ENCODE results near the gene SEC24C. TPM values are rescaled to one million over a fixed set of nuclear protein-coding genes. Genes with fewer than 3 reads are reported as not detected.

The SEC24C gene
- polyA plus RNA-seq, 1 of the 3 experiments (the other 2 are of a cell fraction), result 73.6 TPM

DNA sequence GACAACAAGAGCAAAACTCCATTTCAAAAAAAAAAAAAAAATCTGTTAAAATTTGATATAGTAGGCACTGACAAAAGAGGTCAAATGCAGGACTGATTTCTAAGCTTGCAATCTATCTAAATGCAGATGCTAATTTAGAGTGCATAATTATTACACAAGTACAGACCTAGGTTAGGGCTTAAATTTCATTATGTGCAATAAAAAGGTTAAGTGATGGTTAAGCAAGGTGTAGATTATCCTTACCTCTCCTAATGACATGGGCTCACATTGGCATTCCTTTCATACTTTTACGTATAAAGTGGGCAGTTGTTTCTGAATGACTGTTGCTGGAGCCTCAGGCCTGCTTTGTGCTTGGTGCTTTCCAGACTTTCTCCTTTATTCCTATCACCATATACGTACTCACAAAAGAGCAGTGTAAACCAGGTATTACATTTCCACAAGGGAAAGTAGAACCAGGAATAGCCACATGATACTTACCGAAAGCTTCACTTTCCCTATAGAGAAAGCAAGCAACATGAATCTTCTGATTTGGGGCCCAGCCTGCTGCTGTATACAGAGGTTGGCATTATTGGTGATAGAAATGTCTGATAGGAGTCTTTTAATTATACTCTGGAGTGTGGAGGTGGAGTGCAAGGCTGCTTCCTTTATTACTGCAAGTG, 35.5 kb downstream of the SEC24C start (continued):
- TF ChIP-seq YY1 (IDR thresholded peaks at IDR 0.05; ENCODE audit: low read depth) (no peak), SMC3 (IDR thresholded peaks at IDR 0.05; ENCODE audit: low read depth, low read length) (no peak)

DNA sequence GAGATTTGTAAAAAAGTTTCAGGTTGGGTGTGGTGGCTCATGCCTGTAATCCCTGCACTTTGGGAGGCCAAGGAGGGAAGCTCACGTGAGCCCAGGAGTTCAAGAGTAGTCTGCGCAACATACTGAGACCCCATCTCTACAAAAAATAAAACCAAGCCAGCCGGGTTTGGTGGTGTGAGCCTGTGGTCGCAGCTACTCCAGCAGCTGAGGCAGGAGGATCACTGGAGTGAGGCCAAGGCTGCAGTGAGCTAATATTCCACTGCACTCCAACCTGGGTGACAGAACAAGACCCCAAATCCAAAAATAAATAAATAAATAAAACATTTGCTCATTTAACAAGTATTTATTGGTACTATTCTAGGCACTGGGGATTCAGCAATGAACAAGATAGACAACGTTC, 36.1 kb downstream of the SEC24C start:
- DNase-seq, result no peak
- Histone ChIP-seq H3K27me3 (ENCODE audit: insufficient read depth) (no peaks in the 10 kb centered on the region), H3K9ac (peak overlapping the region; percentile 80; the same call in 1 of the 2 replicates), H3K4me1 (ENCODE audit: control insufficient read depth in 1 of 2, insufficient read depth in 2 of 2, low read depth in 1 of 2, low read length in 1 of 2) (peaks cover 6 to 14% of the 10 kb centered on the region in 2 experiments; a peak in 3 of 4 replicates), H4K20me1 (ENCODE audit: insufficient read depth) (peaks cover 2% of the 10 kb centered on the region; the same call in 1 of the 2 replicates), H3K27ac (ENCODE audit: low read depth in 2 of 2, low read length in 1 of 2) (no peak overlapping the region), H3K4me2 (peak overlapping the region; percentile 67), H3K4me3 (ENCODE audit: low read depth in 2 of 2, low read length in 1 of 2) (peak overlapping the region in 1 of 2 experiments; percentile 63; a peak in 1 of 4 replicates), H3K9me2 (no peaks in the 10 kb centered on the region), H3K9me3 (no peaks in the 10 kb centered on the region), H3K36me3 (replicated peaks in 1 of 2; ENCODE audit: control insufficient read depth in 1 of 2, insufficient read depth in 2 of 2, low read length in 1 of 2) (peaks cover 17 to 29% of the 10 kb centered on the region in 2 experiments), H2AFZ (ENCODE audit: low read depth) (no peak overlapping the region), H3K79me2 (ENCODE audit: insufficient read depth) (peaks cover 91% of the 10 kb centered on the region), H3F3A (replicated peaks; ENCODE audit: insufficient read depth) (peaks cover 16% of the 10 kb centered on the region)
- ChIA-PET CTCF (interaction anchor here (1.3 to 1.5 kb wide), 2 partner anchors 10 to 15 kb away, joined by 3 to 5 read pairs; no protein-coding TSS in a partner anchor), POLR2A (no interaction called here)
- WGBS (ENCODE audit: low lambda C conversion rate), result 84% methylated on average over 5 of the region's 5 CpGs
- TF ChIP-seq, protein P1, sequence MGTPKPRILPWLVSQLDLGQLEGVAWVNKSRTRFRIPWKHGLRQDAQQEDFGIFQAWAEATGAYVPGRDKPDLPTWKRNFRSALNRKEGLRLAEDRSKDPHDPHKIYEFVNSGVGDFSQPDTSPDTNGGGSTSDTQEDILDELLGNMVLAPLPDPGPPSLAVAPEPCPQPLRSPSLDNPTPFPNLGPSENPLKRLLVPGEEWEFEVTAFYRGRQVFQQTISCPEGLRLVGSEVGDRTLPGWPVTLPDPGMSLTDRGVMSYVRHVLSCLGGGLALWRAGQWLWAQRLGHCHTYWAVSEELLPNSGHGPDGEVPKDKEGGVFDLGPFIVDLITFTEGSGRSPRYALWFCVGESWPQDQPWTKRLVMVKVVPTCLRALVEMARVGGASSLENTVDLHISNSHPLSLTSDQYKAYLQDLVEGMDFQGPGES (IDR thresholded peaks at IDR 0.05; ENCODE audit: low read depth, low read length), result no peak
- TF ChIP-seq RFX5 (IDR thresholded peaks at IDR 0.05; ENCODE audit: low read length), result no peak
- no peak for TF ChIP-seq RCOR1 (IDR thresholded peaks at IDR 0.05; ENCODE audit: low read length)
- TF ChIP-seq FOXM1 (IDR thresholded peaks at IDR 0.05; ENCODE audit: low read depth), result no peak
- TF ChIP-seq SIN3A (IDR thresholded peaks at IDR 0.05; ENCODE audit: borderline replicate concordance, low read depth, low read length), result no peak
- TF ChIP-seq, protein P2, sequence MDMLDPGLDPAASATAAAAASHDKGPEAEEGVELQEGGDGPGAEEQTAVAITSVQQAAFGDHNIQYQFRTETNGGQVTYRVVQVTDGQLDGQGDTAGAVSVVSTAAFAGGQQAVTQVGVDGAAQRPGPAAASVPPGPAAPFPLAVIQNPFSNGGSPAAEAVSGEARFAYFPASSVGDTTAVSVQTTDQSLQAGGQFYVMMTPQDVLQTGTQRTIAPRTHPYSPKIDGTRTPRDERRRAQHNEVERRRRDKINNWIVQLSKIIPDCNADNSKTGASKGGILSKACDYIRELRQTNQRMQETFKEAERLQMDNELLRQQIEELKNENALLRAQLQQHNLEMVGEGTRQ (IDR thresholded peaks at IDR 0.05; ENCODE audit: borderline replicate concordance, low read depth, low read length), result no peak
- TF ChIP-seq POLR2AphosphoS5 (IDR thresholded peaks at IDR 0.05; ENCODE audit: low read depth, low read length), result no peak
- TF ChIP-seq EP300 (IDR thresholded peaks at IDR 0.05; ENCODE audit: borderline replicate concordance in 1 of 2, low read depth in 1 of 2, low read length in 1 of 2), result no peak
- TF ChIP-seq NRF1 (IDR thresholded peaks at IDR 0.05; ENCODE audit: low read depth, low read length), result no peak
- no peak for TF ChIP-seq TCF12 (IDR thresholded peaks at IDR 0.05)
- no peak for TF ChIP-seq EZH2phosphoT487 (IDR thresholded peaks at IDR 0.05; ENCODE audit: borderline replicate concordance, low read depth)
- TF ChIP-seq, protein P3, sequence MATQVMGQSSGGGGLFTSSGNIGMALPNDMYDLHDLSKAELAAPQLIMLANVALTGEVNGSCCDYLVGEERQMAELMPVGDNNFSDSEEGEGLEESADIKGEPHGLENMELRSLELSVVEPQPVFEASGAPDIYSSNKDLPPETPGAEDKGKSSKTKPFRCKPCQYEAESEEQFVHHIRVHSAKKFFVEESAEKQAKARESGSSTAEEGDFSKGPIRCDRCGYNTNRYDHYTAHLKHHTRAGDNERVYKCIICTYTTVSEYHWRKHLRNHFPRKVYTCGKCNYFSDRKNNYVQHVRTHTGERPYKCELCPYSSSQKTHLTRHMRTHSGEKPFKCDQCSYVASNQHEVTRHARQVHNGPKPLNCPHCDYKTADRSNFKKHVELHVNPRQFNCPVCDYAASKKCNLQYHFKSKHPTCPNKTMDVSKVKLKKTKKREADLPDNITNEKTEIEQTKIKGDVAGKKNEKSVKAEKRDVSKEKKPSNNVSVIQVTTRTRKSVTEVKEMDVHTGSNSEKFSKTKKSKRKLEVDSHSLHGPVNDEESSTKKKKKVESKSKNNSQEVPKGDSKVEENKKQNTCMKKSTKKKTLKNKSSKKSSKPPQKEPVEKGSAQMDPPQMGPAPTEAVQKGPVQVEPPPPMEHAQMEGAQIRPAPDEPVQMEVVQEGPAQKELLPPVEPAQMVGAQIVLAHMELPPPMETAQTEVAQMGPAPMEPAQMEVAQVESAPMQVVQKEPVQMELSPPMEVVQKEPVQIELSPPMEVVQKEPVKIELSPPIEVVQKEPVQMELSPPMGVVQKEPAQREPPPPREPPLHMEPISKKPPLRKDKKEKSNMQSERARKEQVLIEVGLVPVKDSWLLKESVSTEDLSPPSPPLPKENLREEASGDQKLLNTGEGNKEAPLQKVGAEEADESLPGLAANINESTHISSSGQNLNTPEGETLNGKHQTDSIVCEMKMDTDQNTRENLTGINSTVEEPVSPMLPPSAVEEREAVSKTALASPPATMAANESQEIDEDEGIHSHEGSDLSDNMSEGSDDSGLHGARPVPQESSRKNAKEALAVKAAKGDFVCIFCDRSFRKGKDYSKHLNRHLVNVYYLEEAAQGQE (IDR thresholded peaks at IDR 0.05; ENCODE audit: low read depth, low read length), result no peak
- TF ChIP-seq MXI1 (IDR thresholded peaks at IDR 0.05; ENCODE audit: low read depth, low read length), result no peak
- no peak for TF ChIP-seq GATA2 (CRISPR knock-in tag; IDR thresholded peaks at IDR 0.05)
